ENCODE data around the gene BCAS3.

Gene BCAS3

DNA sequence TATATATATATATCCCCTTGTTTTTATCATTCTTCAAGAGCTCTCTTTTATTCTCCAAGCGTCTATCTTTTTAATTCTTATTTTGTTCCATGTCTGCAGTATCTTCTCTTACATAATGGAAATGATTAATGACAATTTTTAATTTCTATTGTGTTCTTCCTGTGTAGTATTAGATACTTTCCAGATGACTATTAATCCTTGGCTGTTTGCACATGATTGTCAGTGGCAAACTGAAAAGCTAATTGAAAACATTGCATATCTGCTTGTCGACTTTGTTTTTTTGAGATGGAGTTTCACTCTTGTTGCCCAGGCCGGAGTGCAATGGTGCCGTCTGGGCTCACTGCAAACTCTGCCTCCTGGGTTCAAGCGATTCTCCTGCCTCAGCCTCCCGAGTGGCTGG is 124.7 kb downstream of the BCAS3 start:
- TF ChIP-seq TCF12 (IDR thresholded peaks at IDR 0.05; ENCODE audit: low read depth) (no peak), ZBTB7A (IDR thresholded peaks at IDR 0.05; ENCODE audit: low read depth) (no peak), TEAD4 (IDR thresholded peaks at IDR 0.05) (no peak), FOXM1 (IDR thresholded peaks at IDR 0.05; ENCODE audit: borderline replicate concordance, low read depth) (no peak), EP300 (IDR thresholded peaks at IDR 0.05; ENCODE audit: borderline replicate concordance) (no peak), CREB1 (IDR thresholded peaks at IDR 0.05; ENCODE audit: low read depth) (no peak), YY1 (IDR thresholded peaks at IDR 0.05; ENCODE audit: low read depth) (no peak), RAD21 (IDR thresholded peaks at IDR 0.05; ENCODE audit: low read depth) (no peak), EGR1 (IDR thresholded peaks at IDR 0.05) (no peak), NFIC (IDR thresholded peaks at IDR 0.05) (no peak), CEBPB (IDR thresholded peaks at IDR 0.05) (no peak)
- TF ChIP-seq, protein P1, sequence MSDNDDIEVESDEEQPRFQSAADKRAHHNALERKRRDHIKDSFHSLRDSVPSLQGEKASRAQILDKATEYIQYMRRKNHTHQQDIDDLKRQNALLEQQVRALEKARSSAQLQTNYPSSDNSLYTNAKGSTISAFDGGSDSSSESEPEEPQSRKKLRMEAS (IDR thresholded peaks at IDR 0.05) = no peak

DNA sequence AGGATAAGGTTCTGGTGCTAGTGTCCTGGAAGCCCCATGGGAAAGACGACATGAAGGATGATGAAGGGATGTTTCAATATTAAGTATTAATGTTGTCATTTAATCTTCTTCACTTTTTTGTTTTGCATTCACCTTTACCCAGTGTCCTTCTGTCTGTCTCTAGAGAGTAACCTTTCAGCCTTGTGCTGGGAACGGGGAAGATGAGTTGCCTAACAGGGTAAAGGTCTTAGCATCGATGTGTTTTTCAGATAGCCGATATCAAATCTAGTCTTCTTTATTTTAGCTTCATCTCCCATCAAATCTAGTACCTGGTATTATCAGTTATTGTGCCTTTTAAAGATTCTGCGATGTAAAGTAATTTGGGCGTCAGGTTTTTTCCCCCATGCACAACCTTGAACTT is 125.4 kb downstream of the BCAS3 start:
- no peak for TF ChIP-seq CEBPB (IDR thresholded peaks at IDR 0.05)

DNA sequence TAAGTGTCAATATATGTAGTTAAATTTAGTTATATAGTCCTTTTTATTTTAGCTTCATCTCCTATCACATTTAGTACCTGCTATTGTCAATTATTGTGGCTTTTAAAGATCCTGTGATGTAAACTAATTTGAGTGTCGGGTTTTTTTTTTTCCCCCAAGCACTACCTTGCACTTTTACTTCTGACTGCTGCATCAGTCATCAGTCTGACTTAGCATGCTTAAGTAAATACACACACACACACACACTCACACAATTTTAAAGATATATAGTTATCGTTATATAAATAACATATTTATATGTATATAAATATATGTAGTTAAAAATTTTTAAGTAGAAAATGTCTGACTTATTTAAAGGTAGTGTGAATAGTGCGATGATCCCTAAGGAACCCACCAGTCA is 127.2 kb downstream of the BCAS3 start:
- TF ChIP-seq FOXM1 (IDR thresholded peaks at IDR 0.05; ENCODE audit: borderline replicate concordance, low read depth) = no peak
- TF ChIP-seq YY1 (IDR thresholded peaks at IDR 0.05; ENCODE audit: low read depth) = no peak
- no peak for TF ChIP-seq RAD21 (IDR thresholded peaks at IDR 0.05; ENCODE audit: low read depth)
- TF ChIP-seq, protein P2, sequence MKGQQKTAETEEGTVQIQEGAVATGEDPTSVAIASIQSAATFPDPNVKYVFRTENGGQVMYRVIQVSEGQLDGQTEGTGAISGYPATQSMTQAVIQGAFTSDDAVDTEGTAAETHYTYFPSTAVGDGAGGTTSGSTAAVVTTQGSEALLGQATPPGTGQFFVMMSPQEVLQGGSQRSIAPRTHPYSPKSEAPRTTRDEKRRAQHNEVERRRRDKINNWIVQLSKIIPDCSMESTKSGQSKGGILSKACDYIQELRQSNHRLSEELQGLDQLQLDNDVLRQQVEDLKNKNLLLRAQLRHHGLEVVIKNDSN (IDR thresholded peaks at IDR 0.05) = no peak
- no peak for TF ChIP-seq NFIC (IDR thresholded peaks at IDR 0.05)
- no peak for TF ChIP-seq EGR1 (IDR thresholded peaks at IDR 0.05)
- TF ChIP-seq CEBPB (IDR thresholded peaks at IDR 0.05) = no peak
- TF ChIP-seq EP300 (IDR thresholded peaks at IDR 0.05; ENCODE audit: borderline replicate concordance) = no peak
- no peak for TF ChIP-seq TAF1 (IDR thresholded peaks at IDR 0.05; ENCODE audit: low read depth)

DNA sequence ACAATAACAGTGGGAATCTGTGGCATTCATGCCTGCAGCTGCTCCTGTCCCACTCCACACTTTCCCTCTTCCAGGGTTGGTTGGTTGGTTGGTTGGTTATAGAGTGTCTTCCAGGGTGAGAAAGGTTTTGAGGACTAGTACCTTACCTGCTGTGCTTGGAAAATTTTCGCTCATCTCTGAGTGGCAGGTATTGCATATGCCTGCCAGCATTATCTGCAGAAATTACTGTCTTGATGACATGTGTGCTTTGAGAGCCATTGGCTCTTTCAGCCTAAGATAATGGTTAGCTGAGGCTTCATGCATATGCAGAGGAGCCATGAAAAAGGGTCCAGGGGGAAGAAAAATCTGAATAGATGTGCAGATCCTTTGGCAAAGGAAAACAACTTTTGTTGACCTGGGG is 131.8 kb downstream of the BCAS3 start:
- no peak for TF ChIP-seq ZBTB7A (IDR thresholded peaks at IDR 0.05; ENCODE audit: low read depth)
- no peak for TF ChIP-seq TEAD4 (IDR thresholded peaks at IDR 0.05)
- no peak for TF ChIP-seq TAF1 (IDR thresholded peaks at IDR 0.05; ENCODE audit: low read depth)
- no peak for TF ChIP-seq EGR1 (IDR thresholded peaks at IDR 0.05)
- TF ChIP-seq, protein P3, sequence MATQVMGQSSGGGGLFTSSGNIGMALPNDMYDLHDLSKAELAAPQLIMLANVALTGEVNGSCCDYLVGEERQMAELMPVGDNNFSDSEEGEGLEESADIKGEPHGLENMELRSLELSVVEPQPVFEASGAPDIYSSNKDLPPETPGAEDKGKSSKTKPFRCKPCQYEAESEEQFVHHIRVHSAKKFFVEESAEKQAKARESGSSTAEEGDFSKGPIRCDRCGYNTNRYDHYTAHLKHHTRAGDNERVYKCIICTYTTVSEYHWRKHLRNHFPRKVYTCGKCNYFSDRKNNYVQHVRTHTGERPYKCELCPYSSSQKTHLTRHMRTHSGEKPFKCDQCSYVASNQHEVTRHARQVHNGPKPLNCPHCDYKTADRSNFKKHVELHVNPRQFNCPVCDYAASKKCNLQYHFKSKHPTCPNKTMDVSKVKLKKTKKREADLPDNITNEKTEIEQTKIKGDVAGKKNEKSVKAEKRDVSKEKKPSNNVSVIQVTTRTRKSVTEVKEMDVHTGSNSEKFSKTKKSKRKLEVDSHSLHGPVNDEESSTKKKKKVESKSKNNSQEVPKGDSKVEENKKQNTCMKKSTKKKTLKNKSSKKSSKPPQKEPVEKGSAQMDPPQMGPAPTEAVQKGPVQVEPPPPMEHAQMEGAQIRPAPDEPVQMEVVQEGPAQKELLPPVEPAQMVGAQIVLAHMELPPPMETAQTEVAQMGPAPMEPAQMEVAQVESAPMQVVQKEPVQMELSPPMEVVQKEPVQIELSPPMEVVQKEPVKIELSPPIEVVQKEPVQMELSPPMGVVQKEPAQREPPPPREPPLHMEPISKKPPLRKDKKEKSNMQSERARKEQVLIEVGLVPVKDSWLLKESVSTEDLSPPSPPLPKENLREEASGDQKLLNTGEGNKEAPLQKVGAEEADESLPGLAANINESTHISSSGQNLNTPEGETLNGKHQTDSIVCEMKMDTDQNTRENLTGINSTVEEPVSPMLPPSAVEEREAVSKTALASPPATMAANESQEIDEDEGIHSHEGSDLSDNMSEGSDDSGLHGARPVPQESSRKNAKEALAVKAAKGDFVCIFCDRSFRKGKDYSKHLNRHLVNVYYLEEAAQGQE (IDR thresholded peaks at IDR 0.05; ENCODE audit: low read depth) = no peak
- TF ChIP-seq, protein P1 (IDR thresholded peaks at IDR 0.05) = no peak
- no peak for TF ChIP-seq EP300 (IDR thresholded peaks at IDR 0.05; ENCODE audit: borderline replicate concordance)
- no peak for TF ChIP-seq CREB1 (IDR thresholded peaks at IDR 0.05; ENCODE audit: low read depth)
- TF ChIP-seq FOXM1 (IDR thresholded peaks at IDR 0.05; ENCODE audit: borderline replicate concordance, low read depth) = no peak
- TF ChIP-seq, protein P2 (IDR thresholded peaks at IDR 0.05) = no peak
- TF ChIP-seq TCF12 (IDR thresholded peaks at IDR 0.05; ENCODE audit: low read depth) = no peak
- TF ChIP-seq NFIC (IDR thresholded peaks at IDR 0.05) = no peak
- TF ChIP-seq YY1 (IDR thresholded peaks at IDR 0.05; ENCODE audit: low read depth) = no peak
- TF ChIP-seq RAD21 (IDR thresholded peaks at IDR 0.05; ENCODE audit: low read depth) = no peak
- no peak for TF ChIP-seq CEBPB (IDR thresholded peaks at IDR 0.05)

DNA sequence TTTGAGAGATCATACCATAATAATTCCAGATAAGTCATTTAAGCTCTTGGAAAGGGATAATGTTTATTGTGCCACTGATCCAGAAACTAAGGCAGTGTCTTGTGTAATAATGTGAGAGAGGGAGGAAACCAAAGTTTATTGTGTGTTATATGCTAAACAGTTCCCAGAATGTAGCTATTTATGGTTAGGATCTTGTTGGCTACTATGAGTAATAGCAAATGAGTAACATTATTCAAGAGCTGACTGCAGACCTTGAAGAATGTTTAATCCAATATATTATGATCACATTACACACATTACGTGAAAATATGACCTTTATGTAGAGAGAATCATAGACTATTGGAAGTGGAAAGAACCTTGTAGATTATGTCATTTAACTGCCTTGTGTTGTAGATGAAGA is 139.5 kb downstream of the BCAS3 start:
- TF ChIP-seq, protein P1 (IDR thresholded peaks at IDR 0.05) = no peak
- TF ChIP-seq, protein P3 (IDR thresholded peaks at IDR 0.05; ENCODE audit: low read depth) = no peak
- TF ChIP-seq TCF12 (IDR thresholded peaks at IDR 0.05; ENCODE audit: low read depth) (no peak), TEAD4 (IDR thresholded peaks at IDR 0.05) (no peak), FOXM1 (IDR thresholded peaks at IDR 0.05; ENCODE audit: borderline replicate concordance, low read depth) (no peak), NFIC (IDR thresholded peaks at IDR 0.05) (no peak), RAD21 (IDR thresholded peaks at IDR 0.05; ENCODE audit: low read depth) (no peak), CREB1 (IDR thresholded peaks at IDR 0.05; ENCODE audit: low read depth) (no peak), ZBTB7A (IDR thresholded peaks at IDR 0.05; ENCODE audit: low read depth) (no peak), CEBPB (IDR thresholded peaks at IDR 0.05) (no peak), EGR1 (IDR thresholded peaks at IDR 0.05) (no peak), YY1 (IDR thresholded peaks at IDR 0.05; ENCODE audit: low read depth) (no peak), EP300 (IDR thresholded peaks at IDR 0.05; ENCODE audit: borderline replicate concordance) (no peak), TAF1 (IDR thresholded peaks at IDR 0.05; ENCODE audit: low read depth) (no peak)
- TF ChIP-seq, protein P2 (IDR thresholded peaks at IDR 0.05) = no peak

Data from Ishikawa (cell line).